Skeletal muscle tissue (tissue), 4 donors: ENCODE measurements around the gene B3GALT6. TPM values are rescaled to one million over a fixed set of nuclear protein-coding genes. Genes with fewer than 3 reads are reported as not detected.

ENCODE experiments used
- H3K27ac ChIP-seq: one replicate; pipeline ENCODE4 v1.7.0; 2013; ENCODE audit warnings: mild to moderate bottlenecking, low read depth, low read length, inconsistent platforms
- H3K27me3 ChIP-seq, 3 donors: one replicate each; pipeline ENCODE4 v1.7.0; 2013; ENCODE audit warnings: low read length in 3 of 3; ENCODE audit not compliant: control insufficient read depth in 3 of 3, insufficient read depth in 3 of 3
- H3K36me3 ChIP-seq, 3 donors: one replicate each; pipeline ENCODE4 v1.7.0; 2013; ENCODE audit warnings: low read length in 3 of 3; ENCODE audit not compliant: control insufficient read depth in 3 of 3, insufficient read depth in 3 of 3
- H3K4me1 ChIP-seq, 3 donors: one replicate each; pipeline ENCODE4 v1.7.0; 2013; ENCODE audit warnings: low read length in 3 of 3, mild to moderate bottlenecking in 3 of 3; ENCODE audit not compliant: control insufficient read depth in 3 of 3, insufficient read depth in 3 of 3
- H3K4me3 ChIP-seq, 3 donors: one replicate each; pipeline ENCODE4 v1.7.0; 2013; ENCODE audit warnings: low read length in 3 of 3
- H3K9ac ChIP-seq, 3 donors: one replicate each; pipeline ENCODE4 v1.7.0; 2013; ENCODE audit warnings: low read length in 3 of 3, mild to moderate bottlenecking in 3 of 3, moderate library complexity in 2 of 3, low read depth in 1 of 3
- H3K9me3 ChIP-seq, 3 donors: one replicate each; pipeline ENCODE4 v1.7.0; 2013; ENCODE audit warnings: low read length in 3 of 3; ENCODE audit not compliant: control insufficient read depth in 3 of 3
- total RNA-seq: library from RNA; depleted of rRNA; stranded (reverse); fragments of >200 nt; gene quantifications from one replicate; pipeline ENCODE4 v1.2.3, GENCODE V29; 2014
- donor health status: Osteomylitis.

B3GALT6 gene
- total RNA-seq, 1 donor from 2014 or later = 10.4 TPM

DNA sequence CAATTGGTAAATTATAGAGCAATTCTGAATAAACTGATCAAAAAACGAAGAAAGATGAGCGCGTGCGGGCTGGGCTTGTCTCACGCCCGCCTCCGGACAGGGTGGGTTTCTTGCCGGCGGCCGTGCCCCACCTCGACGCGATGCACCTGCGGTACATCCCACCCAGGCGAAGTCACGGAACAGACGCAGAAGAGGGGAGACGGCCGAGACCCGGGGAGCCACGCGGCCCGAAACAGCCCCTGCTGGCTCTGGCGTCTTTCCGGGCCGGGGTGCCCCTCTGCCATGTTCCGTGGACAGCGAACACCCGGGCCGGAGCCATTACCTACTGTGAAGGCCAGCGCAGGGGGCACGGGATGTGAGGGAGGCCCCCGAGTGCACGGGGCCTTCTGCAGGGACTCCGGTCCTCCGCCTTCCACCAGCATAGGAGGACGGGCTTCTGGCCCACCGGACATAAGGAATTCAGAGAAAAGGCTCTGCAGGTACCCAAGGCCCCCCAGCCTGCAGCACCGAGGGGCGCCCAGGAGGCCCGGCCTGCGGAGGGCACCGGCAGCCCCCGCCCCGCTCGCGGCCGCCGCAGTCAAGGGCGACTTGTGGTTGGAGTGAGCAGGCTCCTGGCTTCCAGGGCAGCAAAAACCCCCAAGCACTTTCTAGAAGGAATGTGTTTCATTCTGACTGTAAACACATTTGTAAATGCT is 22.1 kb downstream of the B3GALT6 start:
- Histone ChIP-seq H3K9me3 (no peaks in the 10 kb centered on the region), H3K4me1 (peaks cover 0 to 5% (median 0%) of the 10 kb centered on the region in 3 donors), H3K27me3 (no peaks in the 10 kb centered on the region), H3K36me3 (peaks cover 26 to 36% (median 27%) of the 10 kb centered on the region in 3 donors), H3K4me3 (no peak overlapping the region), H3K27ac (no peak overlapping the region), H3K9ac (no peak overlapping the region)

DNA sequence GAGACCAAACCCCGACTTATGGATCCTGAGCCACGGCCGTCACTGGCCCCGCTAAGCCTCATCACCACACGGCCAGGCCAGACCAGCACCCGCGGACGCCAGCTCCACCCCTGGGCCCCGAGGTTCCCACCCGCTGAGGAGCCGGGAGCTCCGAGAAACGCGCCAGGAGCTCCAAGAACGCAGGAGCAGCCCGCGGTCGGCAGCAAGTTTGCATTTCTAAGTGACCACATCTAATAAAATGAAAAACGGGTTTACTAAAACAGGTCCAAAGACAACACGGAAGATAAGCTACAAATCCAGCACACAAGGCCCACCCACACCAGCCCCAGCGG is 22.6 kb downstream of the B3GALT6 start:
- Histone ChIP-seq H3K36me3 (peaks cover 30 to 39% (median 30%) of the 10 kb centered on the region in 3 donors), H3K9ac (no peak overlapping the region), H3K4me3 (no peak overlapping the region), H3K27ac (no peak overlapping the region), H3K4me1 (peaks cover 0 to 6% (median 0%) of the 10 kb centered on the region in 3 donors), H3K9me3 (no peaks in the 10 kb centered on the region), H3K27me3 (no peaks in the 10 kb centered on the region)

DNA sequence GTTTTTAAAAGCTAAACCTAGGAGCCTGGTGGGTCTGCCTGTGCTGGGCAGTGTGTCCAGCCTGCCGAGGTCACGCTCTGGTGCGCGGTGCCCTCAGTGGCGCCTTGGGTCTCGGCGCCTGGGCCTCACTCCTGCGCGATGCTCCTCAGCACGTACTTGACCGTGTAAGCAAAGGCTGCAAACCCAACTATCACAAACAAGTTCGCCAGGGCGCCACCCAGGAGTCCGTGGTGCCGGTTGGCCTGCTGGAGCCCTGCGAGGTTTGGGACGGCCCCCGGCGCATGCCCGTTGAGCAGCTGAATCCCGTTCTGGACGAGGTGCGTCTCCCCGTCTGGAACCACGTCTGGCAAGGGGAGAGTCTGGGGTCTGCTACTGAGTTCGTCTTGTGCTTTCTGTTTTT is 23.0 kb downstream of the B3GALT6 start:
- H3K27me3 ChIP-seq = no peaks in the 10 kb centered on the region
- no peak overlapping the region for H3K4me3 ChIP-seq
- H3K9me3 ChIP-seq = no peaks in the 10 kb centered on the region
- H3K9ac ChIP-seq = no peak overlapping the region
- peaks cover 0 to 6% (median 0%) of the 10 kb centered on the region in 3 donors for H3K4me1 ChIP-seq
- no peak overlapping the region for H3K27ac ChIP-seq
- H3K36me3 ChIP-seq = peaks cover 34 to 43% (median 35%) of the 10 kb centered on the region in 3 donors

DNA sequence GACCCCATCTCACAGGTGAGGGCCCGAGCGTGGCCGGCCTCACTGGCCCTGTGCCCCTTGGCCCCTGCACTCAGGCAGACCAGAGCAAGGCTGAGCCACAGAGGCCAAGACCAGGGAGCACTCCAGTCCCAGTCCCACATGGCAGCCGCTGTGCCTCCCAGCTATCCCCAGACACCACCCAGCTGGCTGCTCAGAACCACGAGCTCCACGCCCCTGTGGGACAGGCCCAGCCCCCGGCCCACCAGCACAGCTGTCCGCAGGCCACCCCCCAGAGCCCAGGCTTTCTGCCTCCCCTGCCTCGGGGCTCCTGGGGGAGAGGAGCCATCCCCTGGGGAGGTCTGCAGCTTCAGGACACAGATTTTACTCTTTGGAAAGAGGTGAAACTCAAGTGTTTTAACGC is 23.6 kb downstream of the B3GALT6 start:
- Histone ChIP-seq H3K27me3 (no peaks in the 10 kb centered on the region), H3K4me3 (no peak overlapping the region), H3K27ac (no peak overlapping the region), H3K36me3 (peaks cover 38 to 48% (median 40%) of the 10 kb centered on the region in 3 donors), H3K9ac (no peak overlapping the region), H3K9me3 (no peaks in the 10 kb centered on the region), H3K4me1 (peaks cover 0 to 6% (median 0%) of the 10 kb centered on the region in 3 donors)

DNA sequence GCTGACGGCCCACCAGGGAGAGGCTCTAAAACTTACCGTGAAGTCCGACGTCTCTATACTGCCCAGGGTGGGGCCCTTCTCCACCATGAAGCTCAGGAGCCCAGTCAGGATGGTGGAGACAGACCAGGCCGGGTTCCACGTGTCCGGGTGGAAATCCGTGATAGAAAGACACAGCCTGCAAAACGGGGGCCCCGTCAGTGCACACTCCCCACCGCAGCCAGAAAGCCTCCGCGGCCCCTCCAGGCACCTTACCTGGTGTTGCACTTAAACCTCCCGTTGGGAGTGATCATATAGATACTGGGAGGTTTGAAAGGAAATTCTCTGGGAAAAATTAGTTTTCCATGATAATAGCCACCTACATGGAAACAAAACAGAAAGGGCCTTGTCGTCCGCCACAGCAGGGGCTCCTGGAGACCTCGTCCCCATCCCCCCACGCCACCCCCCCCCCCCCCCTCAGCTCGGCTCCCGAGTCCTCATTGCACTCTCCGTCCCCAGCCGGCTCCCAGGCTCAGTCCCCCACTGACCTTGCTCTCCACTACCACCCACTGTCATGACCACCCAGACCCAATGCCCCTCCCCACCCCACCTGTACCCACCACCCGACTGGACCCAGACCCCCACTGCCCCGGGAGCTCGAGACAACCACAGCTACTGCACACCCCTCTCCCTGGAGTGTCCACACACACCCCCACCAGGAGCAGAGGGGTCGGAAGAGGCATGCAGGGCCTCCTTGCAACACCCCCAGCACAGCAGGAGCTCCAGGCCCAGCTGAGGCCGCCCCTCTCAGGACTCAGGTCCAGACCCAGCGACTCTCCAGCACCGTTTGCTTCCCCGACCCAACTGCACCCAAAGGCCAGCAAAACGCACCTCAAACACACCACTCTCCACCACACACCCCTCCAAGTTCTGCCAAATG is 25.2 kb downstream of the B3GALT6 start:
- Histone ChIP-seq H3K4me1 (peaks cover 0 to 6% (median 0%) of the 10 kb centered on the region in 3 donors), H3K9me3 (no peaks in the 10 kb centered on the region), H3K27me3 (no peaks in the 10 kb centered on the region), H3K36me3 (peaks cover 48 to 58% (median 52%) of the 10 kb centered on the region in 3 donors), H3K4me3 (no peak overlapping the region), H3K9ac (no peak overlapping the region), H3K27ac (no peak overlapping the region)

DNA sequence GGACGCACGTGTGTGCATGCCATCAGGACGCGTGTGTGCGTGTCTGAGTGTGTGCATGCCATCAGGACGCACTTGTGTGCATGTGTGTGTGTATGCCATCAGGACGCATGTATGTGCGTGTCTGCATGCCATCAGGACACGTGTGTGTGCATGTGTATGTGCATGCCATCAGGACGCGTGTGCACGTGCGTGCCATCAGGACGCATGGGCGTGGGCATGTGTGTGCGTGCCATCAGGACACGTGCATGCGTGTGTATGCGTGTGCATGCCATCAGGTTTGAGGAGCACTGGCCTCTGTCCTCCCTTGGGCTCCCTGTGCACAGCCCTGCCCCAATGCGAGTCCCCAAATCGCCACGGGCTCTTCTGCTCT is 27.1 kb downstream of the B3GALT6 start:
- H3K4me3 ChIP-seq = no peak overlapping the region
- H3K9me3 ChIP-seq = no peaks in the 10 kb centered on the region

DNA sequence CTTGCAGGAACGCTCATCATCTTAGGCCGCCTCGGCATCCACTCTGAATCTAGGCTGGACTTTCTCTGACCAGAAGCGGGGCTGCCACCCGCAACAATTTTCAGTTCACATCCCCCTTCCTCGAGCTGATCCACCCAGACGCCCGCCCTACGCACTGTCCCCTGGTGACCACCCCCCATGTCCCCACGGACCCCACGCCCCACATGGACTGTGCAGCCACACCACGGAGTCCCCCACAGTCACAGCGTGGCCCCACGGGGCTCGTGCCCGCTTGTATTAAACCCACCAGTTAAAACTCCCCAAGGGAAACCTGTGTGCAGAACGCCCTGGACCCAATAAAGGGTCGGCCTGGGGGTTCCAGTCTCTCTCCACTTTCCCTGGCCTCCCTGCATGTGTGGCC is 27.5 kb downstream of the B3GALT6 start:
- no peaks in the 10 kb centered on the region for H3K9me3 ChIP-seq
- H3K27me3 ChIP-seq = no peaks in the 10 kb centered on the region
- H3K36me3 ChIP-seq = peaks cover 54% of the 10 kb centered on the region in 3 donors
- no peak overlapping the region for H3K27ac ChIP-seq
- H3K4me3 ChIP-seq = no peak overlapping the region
- peaks cover 0 to 6% (median 0%) of the 10 kb centered on the region in 3 donors for H3K4me1 ChIP-seq
- H3K9ac ChIP-seq = no peak overlapping the region

More for the DNA sequence above, 27.1 kb downstream of the B3GALT6 start:
- Histone ChIP-seq H3K36me3 (peaks cover 55 to 57% (median 55%) of the 10 kb centered on the region in 3 donors), H3K9ac (no peak overlapping the region), H3K4me1 (peaks cover 0 to 6% (median 0%) of the 10 kb centered on the region in 3 donors), H3K27me3 (no peaks in the 10 kb centered on the region), H3K27ac (no peak overlapping the region)

DNA sequence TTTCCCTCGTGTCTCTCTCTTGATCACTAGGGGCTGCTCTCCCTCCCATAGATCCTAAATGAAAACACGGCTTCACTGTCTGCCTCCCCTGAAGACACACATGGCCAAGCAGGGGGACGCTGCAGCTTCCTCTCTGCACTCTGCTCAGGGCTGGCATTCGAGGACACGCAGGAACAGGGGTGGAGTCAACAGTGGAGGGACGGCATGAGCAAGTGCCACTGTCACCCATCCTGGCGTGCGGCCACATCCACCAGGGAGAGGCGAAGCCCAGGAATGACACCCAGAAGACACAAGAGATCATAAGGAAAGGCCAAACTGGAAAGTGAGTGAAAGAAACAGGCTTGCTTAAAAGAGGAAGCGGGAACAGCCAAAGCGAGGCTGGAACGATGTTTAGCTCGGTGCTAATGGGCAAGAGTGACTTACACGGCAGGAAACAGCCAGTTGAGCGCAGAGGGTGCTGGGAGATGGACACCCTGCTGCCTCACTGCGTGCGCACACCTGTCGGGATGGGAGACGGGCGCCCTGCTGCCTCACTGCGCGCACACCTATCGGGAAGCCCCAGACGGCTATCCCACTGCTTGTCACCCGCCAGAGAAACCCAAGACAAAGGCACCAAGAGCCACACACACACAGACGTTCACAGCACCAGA is 28.0 kb downstream of the B3GALT6 start:
- no peak overlapping the region for H3K4me3 ChIP-seq
- H3K9me3 ChIP-seq = no peaks in the 10 kb centered on the region
- peaks cover 0 to 6% (median 0%) of the 10 kb centered on the region in 3 donors for H3K4me1 ChIP-seq
- no peaks in the 10 kb centered on the region for H3K27me3 ChIP-seq
- H3K36me3 ChIP-seq = peaks cover 53 to 54% (median 53%) of the 10 kb centered on the region in 3 donors
- peak overlapping the region in 1 of 3 donors; percentile 54 for H3K9ac ChIP-seq
- no peak overlapping the region for H3K27ac ChIP-seq

DNA sequence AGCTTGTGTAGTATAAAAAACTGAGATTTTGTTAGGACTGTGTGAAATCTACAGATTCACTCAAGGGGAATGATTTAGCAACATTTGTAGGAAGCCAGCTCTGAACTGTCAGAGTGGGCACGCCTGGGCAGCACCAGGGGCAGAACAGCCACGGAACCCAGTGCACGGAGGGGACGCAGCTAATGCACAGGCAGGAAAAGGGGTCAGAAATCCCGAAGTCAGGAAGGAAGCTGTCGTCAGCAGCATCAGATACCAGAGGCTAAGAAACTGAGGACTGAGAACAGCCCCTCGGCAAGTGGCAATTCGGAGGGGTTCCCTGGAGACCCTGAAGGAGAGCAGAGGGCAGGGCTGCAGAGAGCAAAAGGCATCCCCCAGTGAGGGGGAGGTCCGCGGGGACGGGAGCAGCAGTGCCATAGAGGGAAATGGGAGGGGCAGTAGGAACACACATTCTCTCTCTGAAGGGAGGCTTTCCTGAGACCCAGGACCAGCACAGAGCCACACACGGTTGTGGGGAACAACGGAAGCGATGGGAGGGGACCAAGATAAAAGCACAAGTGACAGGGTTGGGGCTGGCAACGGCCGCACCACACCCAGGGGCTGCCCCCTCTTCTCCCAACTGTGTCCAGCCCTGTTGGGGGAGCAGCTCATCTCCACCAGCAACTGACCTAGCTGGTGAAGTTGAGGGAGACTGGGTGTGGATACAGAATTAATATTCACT is 29.0 kb downstream of the B3GALT6 start:
- H3K4me3 ChIP-seq = no peak overlapping the region
- no peaks in the 10 kb centered on the region for H3K9me3 ChIP-seq
- H3K27ac ChIP-seq = no peak overlapping the region
- no peak overlapping the region for H3K9ac ChIP-seq
- H3K27me3 ChIP-seq = no peaks in the 10 kb centered on the region
- peaks cover 0 to 6% (median 0%) of the 10 kb centered on the region in 3 donors for H3K4me1 ChIP-seq
- H3K36me3 ChIP-seq = peaks cover 48 to 51% (median 50%) of the 10 kb centered on the region in 3 donors
